ENCODE data around the gene XIRP2. TPM values are rescaled to one million over a fixed set of nuclear protein-coding genes. Genes with fewer than 3 reads are reported as not detected.

The XIRP2 gene
- total and polyA plus RNA-seq, 2 of the 13 experiments (the other 11 are each of a cell fraction or from before 2014, with no cell fraction given) = 0.04 to 0.05 TPM

DNA sequence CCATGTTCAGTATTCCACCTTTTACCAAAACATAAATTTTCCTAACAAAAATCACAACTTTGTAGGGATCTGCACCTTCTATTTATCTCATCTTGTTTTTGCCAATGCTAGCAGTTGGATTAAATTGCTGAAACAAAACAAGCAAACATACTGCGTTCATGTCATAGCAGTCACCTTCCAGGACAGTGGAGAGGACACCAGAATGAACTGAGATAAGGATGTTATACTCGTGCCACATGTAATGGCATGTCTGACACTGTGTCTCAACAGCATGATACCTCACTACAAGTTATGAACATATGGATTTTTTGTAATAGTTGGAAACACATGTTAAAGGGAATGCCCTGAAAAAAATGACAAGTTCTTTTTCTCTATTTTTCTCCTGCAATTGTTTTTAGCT is 245.3 kb downstream of the XIRP2 start:
- H3K9ac ChIP-seq (ENCODE audit: insufficient read depth, low read depth, low read length) = no peak overlapping the region
- BruUV-seq (replicated peaks) = no TSS peak
- no peak overlapping the region for H3K4me3 ChIP-seq (replicated peaks in 1 of 3; ENCODE audit: insufficient read depth in 1 of 3, low read depth in 2 of 3, low read length in 3 of 3)
- no peaks in the 10 kb centered on the region for H3K9me3 ChIP-seq (ENCODE audit: low read length)
- intact Hi-C loops (cut with micrococcal nuclease; ENCODE audit: unreplicated experiment) (no loop called here), in situ Hi-C loops (cut with HindIII; ENCODE audit: extremely low pct_ligation_motif_present, low pct_unique_long_range_greater_than_20kb) (loop anchor here (25.0 kb wide), 1 partner anchor 979 kb away; no protein-coding TSS in a partner anchor)
- no peaks in the 10 kb centered on the region for H3K4me1 ChIP-seq (ENCODE audit: insufficient read depth, low read length)
- POLR2A ChIA-PET = no interaction called here
- DNase-seq (ENCODE audit: low spot score) (no peak), ATAC-seq (no peak), FAIRE-seq (no peak)
- H3K36me3 ChIP-seq (replicated peaks in 1 of 2; ENCODE audit: control insufficient read depth in 1 of 2, insufficient read depth in 2 of 2, low read length in 2 of 2) = no peaks in the 10 kb centered on the region
- no peak overlapping the region for H3K4me2 ChIP-seq (ENCODE audit: low read depth, low read length)
- no peak overlapping the region for H3K27ac ChIP-seq (ENCODE audit: extremely low read length, insufficient read depth, low read length)
- no peaks in the 10 kb centered on the region for H3K27me3 ChIP-seq (ENCODE audit: control insufficient read depth in 1 of 2, insufficient read depth in 2 of 2, low read length in 2 of 2)
- H4K20me1 ChIP-seq (ENCODE audit: insufficient read depth, low read length) = no peaks in the 10 kb centered on the region
- TF ChIP-seq, protein P1, sequence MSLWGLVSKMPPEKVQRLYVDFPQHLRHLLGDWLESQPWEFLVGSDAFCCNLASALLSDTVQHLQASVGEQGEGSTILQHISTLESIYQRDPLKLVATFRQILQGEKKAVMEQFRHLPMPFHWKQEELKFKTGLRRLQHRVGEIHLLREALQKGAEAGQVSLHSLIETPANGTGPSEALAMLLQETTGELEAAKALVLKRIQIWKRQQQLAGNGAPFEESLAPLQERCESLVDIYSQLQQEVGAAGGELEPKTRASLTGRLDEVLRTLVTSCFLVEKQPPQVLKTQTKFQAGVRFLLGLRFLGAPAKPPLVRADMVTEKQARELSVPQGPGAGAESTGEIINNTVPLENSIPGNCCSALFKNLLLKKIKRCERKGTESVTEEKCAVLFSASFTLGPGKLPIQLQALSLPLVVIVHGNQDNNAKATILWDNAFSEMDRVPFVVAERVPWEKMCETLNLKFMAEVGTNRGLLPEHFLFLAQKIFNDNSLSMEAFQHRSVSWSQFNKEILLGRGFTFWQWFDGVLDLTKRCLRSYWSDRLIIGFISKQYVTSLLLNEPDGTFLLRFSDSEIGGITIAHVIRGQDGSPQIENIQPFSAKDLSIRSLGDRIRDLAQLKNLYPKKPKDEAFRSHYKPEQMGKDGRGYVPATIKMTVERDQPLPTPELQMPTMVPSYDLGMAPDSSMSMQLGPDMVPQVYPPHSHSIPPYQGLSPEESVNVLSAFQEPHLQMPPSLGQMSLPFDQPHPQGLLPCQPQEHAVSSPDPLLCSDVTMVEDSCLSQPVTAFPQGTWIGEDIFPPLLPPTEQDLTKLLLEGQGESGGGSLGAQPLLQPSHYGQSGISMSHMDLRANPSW (CRISPR knock-in tag; IDR thresholded peaks at IDR 0.05; ENCODE audit: borderline replicate concordance) = no peak
- TF ChIP-seq NR2F6 (IDR thresholded peaks at IDR 0.05) (no peak), NR2F6 (CRISPR knock-in tag; IDR thresholded peaks at IDR 0.05) (no peak), POLR2AphosphoS2 (IDR thresholded peaks at IDR 0.05; ENCODE audit: low read depth, low read length) (no peak), MTF2 (CRISPR knock-in tag; IDR thresholded peaks at IDR 0.05; ENCODE audit: borderline replicate concordance) (no peak), TSC22D2 (CRISPR knock-in tag; IDR thresholded peaks at IDR 0.05; ENCODE audit: borderline replicate concordance) (no peak), ZNF496 (CRISPR knock-in tag; IDR thresholded peaks at IDR 0.05; ENCODE audit: insufficient replicate concordance) (no peak), ZNF343 (CRISPR knock-in tag; IDR thresholded peaks at IDR 0.05) (no peak), ZFAT (CRISPR knock-in tag; conservative IDR thresholded peaks at IDR 0.05) (no peak), ZNF430 (CRISPR knock-in tag; IDR thresholded peaks at IDR 0.05) (no peak), ADNP (CRISPR knock-in tag; IDR thresholded peaks at IDR 0.05) (no peak)
- TF ChIP-seq, protein P2, sequence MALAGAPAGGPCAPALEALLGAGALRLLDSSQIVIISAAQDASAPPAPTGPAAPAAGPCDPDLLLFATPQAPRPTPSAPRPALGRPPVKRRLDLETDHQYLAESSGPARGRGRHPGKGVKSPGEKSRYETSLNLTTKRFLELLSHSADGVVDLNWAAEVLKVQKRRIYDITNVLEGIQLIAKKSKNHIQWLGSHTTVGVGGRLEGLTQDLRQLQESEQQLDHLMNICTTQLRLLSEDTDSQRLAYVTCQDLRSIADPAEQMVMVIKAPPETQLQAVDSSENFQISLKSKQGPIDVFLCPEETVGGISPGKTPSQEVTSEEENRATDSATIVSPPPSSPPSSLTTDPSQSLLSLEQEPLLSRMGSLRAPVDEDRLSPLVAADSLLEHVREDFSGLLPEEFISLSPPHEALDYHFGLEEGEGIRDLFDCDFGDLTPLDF (CRISPR knock-in tag; IDR thresholded peaks at IDR 0.05) = no peak
- H3K79me2 ChIP-seq (ENCODE audit: insufficient read depth, low read length) = no peaks in the 10 kb centered on the region
- H2AFZ ChIP-seq (ENCODE audit: low read length) = no peak overlapping the region
- WGBS (ENCODE audit: low lambda C conversion rate) = 0% methylated on average over 2 of the region's 2 CpGs
- CTCF ChIA-PET (ENCODE audit: low intra/inter-chr PET ratio, low total read pairs) = no interaction called here
